ENCODE data around the gene ADAP2.
"Not testable (repeated sequence)": the region's sequence is repeated elsewhere in the genome, so short reads cannot be mapped to it uniquely, and the experiment has no call there.

Gene ADAP2

DNA sequence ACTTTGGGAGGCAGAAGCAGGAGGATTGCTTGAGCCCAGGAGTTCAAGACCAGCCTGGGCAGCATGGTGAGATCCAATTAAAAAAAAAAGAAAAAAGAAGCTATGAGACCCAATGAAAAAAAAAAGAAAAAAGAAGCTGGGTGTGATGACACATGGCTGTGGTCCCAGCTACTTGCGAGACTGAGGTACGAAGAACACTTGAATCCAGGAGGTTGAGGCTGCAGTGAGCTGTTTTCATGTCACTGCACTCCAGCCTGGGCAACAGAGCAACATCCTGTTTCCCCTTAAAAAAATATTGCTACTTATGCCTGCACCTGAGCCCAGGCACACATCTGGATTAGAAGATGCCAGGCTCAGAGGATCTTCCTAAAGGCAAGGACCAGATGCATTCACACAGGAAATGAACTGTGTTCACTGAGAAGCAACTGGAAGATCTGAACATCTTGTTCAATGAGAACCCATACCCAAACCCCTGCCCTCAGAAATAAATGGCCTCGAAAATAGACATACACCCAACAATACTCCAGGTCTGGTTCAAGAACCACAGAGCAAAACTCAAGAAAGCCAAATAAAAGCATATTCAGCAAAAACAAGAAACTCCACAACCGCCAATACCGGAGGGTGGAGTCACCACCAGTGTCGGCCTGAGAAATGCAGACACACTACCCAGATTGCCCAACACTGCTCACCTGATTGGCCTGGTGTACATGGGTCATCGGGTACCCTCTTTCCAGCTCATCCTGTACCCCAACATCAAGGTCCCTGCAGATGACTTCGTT is 53.5 kb downstream of the ADAP2 start:
- no peak overlapping the region for H3K4me3 ChIP-seq (replicated peaks; ENCODE audit: low read depth, low read length)
- DNase-seq (ENCODE audit: low read depth), result no peak
- no peak for TF ChIP-seq CTCF (IDR thresholded peaks at IDR 0.05; ENCODE audit: low read length, missing control alignments)

DNA sequence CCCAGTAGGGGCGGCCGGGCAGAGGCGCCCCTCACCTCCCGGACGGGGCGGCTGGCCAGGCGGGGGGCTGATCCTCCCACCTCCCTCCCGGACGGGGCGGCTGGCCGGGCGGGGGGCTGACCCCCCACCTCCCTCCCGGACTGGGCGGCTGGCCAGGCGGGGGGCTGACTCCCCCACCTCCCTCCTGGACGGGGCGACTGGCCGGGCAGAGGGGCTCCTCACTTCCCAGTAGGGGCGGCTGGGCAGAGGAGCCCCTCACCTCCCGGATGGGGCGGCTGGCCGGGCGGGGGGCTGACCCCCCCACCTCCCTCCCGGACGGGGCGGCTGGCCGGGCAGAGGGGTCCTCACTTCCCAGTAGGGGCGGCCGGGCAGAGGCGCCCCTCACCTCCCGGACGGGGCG is 58.2 kb downstream of the ADAP2 start:
- DNase-seq (ENCODE audit: low read depth); H3K4me3 ChIP-seq (replicated peaks; ENCODE audit: low read depth, low read length): not testable (repeated sequence)

DNA sequence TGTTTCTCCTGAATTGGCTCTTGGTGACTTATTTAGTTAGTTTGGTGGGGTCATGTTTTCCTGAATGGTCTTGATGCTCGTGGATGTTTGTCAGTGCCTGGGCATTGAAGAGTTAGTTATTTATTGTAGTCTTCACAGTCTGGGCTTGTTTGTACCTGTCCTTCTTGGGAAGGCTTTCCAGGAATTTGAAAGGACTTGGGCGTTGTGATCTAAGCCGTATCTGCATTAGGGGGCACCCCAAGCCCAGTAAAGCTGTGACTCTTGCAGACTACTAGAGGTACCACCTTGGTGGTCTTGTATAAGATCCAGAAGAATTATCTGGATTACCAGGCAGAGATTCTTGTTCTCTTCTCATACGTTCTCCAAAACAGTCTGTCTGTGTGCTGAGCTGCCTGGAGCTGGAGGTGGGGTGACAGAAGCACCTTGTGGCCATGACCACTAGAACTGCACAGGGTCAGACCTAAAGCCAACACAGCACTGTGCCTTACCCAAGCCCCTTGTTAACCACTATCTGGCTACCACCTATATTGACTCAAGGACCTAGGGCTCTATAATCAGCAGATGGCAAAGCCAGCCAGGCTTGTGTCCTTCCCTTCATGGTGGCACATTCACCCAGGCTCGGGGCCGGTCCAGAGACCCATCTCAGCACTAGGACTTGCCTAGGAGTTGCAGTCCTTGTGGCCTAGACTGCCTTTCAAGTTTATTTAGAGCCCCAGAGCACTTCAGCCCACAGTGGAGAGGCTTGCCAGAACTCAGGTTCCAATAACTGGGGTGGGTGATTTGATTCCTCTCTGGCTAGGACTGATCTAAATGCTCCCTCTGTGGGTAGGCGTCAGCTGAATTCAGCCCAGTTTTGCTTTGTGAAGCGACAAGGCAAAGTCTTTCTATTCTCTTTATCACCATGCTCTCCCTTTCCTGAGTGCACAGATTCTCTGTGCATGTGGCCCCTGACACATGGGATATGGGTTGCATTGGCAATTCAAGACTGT is 60.1 kb downstream of the ADAP2 start:
- no peak overlapping the region for H3K4me3 ChIP-seq (replicated peaks; ENCODE audit: low read depth, low read length)
- no peak for DNase-seq (ENCODE audit: low read depth)
- no peak for TF ChIP-seq CTCF (IDR thresholded peaks at IDR 0.05; ENCODE audit: low read length, missing control alignments)

- no peak for DNase-seq (ENCODE audit: low read depth)
- no peak for TF ChIP-seq CTCF (IDR thresholded peaks at IDR 0.05; ENCODE audit: low read length, missing control alignments)
- H3K4me3 ChIP-seq (replicated peaks; ENCODE audit: low read depth, low read length), result no peak overlapping the region
These were observed 61.1 kb downstream of the ADAP2 start for GRCh38 chr17:30982855-30983254.

- TF ChIP-seq CTCF (IDR thresholded peaks at IDR 0.05; ENCODE audit: low read length, missing control alignments), result no peak
- no peak overlapping the region for H3K4me3 ChIP-seq (replicated peaks; ENCODE audit: low read depth, low read length)
- DNase-seq (ENCODE audit: low read depth), result no peak
These were observed 68.7 kb downstream of the ADAP2 start for GRCh38 chr17:30990458-30990857.

DNA sequence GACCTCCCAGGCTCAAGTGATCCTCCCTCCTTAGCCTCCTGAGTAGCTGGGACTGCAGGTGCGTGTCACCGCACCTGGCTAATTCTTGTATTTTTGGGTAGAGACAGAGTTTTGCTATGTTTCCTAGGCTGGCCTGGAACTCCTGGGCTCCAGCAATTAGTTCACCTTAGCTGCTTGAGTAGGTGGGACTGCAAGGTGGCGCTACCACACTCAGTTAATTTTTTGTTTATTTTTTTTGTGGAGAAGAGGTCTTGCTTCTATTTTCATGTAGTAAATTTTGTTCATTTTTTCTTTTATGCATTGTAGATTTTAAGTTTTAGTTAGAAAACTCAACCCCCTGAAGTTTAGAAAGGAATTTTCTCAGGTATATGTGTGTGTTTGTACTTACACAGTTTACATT is 70.8 kb downstream of the ADAP2 start:
- no peak overlapping the region for H3K4me3 ChIP-seq (replicated peaks; ENCODE audit: low read depth, low read length)
- no peak for TF ChIP-seq CTCF (IDR thresholded peaks at IDR 0.05; ENCODE audit: low read length, missing control alignments)
- no peak for DNase-seq (ENCODE audit: low read depth)

- DNase-seq (ENCODE audit: low read depth), result no peak
- no peak for TF ChIP-seq CTCF (IDR thresholded peaks at IDR 0.05; ENCODE audit: low read length, missing control alignments)
- no peak overlapping the region for H3K4me3 ChIP-seq (replicated peaks; ENCODE audit: low read depth, low read length)
These were observed 73.6 kb downstream of the ADAP2 start for GRCh38 chr17:30995347-30995746.
